ENCODE results near the gene ZFYVE21.

ZFYVE21 gene

DNA sequence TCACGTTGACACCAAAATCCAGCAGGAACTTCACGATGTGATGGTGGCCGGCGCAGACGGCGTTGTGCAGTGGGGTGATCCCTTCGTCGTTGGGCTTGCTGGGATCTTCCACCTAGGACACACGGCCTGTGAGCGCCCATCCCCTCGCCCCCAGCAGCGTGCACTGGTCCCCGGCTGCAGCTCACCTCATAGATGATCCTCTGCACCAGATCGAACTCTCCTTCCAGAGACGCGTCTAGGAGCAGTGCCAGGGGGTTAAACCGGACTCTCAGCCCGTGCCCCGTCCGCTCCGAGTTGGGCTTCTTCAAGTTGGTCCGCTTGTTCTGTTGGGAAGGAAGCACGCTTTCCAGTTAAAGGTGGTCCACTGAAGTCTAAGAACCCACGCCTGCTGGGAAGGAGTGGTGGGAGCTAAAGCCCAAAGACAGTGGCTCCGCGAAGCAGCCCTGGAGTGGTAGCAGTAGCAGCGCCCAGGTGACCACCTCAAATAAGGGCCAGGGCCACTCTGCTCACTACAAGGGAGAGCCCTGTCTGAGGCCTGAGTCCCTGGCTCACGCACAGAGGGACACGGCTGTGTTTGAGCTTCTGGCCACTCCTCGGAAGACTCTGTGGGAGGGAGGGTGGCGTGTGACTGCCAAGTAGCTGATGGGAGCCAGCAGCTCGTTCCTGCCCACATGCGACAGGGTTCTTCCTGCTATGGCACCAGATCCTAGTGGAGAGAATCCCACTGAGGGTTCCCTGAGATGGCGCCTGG, 23.3 kb downstream of the ZFYVE21 start:
- DNase-seq, result peak in 1 of 4 experiments; percentile 20

DNA sequence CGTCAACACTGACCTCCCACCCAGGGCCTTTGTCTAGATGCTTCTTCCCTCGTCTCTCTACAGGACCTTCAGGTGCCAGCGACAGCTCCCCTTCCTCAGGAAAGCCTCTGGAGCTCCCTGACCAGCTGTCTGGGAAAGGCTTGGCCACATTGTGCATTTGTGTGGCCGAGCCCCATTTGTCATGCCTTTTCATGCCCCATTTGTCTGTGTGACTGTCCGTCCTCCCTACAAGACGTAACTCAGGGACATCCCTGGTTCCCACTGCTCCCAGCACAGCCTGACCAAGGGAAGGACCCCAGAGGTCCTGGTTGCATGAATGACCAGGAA, 23.8 kb downstream of the ZFYVE21 start:
- no peak for DNase-seq

DNA sequence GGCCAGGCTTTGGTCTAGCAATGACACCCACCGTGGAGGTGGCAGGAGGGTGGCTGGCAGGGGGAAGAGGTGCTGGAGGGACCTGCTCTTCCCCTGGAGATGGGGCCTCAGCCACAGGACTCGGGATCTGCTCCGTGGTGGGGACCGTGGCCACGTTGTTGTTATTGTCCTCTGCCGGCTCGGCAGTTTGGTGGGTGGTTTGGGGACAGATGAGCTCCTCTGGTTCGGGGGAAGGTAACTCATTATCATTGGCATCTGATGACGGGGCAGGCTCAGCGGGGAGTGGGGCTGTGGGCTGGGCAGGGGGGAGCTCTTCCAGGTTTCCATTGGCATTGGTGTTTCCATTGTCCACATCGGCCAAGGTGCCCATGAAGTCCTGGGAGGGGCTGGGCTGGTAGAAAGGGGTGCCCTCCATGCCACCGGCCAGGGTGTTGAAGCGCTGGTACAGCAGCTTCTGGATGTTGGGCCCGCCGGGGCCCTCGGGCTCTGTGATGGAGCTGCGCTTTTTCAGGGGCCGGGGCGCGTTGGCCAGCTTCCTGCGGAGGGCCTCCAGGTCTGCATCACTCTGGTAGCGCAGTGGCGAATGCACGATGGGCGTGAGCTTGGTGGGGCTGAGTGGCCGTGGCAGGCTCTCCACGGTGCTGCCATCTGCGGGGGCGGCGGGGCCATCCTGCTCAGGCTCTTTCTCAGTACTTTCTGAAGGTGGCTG, 24.3 kb downstream of the ZFYVE21 start:
- no peak for DNase-seq

DNA sequence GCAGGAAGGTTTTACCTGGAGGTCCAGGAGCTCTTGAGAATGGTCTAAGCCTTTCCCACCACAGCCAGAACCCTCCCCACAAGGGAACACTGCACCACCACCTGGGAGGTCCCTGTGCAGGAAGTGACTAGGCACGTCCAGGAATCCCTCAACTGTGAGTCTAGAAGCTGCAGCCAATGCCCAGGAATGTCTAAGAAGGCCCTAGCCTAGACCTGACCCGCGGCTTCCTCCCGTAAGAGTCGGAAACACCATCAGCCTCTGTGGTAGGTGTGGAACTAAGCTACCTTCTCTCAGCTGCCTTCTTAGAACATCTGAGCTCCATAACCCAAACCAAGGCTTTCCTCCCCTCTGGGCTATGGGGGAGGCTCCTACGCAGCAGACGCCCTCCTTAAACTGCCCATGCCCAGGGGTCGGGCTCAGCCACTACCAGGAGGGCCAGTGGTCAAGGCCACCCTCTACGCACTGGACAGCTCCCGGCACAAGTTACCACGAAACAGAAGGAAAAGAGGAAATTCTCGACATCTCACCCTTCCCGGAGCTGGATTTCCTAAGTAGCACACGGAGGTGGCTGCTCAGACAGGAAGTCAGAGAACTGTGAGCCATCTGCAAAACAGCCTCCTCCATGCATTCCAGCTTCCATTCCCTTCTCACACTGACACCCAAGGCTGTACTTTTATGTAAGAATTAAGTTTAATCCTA, 25.5 kb downstream of the ZFYVE21 start:
- DNase-seq, result peak; percentile 32 to 64 (median 52)

DNA sequence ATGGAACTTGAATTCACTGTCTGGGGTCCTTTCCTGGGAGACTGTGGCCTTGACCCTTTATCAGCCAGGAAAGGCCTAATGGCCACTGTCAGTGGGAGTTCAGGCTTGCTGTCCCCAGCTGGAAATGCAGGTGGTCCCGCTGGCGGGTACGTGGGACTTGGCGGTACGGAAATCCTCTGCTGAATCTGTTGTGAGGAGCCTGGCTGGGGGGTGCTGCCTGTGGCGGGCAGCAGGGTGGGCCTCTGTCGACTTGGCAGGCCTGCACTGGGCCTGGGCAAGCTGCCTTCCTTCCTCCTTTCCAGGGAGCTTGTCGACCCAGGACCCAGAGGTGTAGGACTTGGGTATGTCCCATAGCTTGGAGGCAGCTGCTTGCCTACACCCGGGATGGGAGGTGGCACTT, 26.3 kb downstream of the ZFYVE21 start:
- DNase-seq, result no peak

DNA sequence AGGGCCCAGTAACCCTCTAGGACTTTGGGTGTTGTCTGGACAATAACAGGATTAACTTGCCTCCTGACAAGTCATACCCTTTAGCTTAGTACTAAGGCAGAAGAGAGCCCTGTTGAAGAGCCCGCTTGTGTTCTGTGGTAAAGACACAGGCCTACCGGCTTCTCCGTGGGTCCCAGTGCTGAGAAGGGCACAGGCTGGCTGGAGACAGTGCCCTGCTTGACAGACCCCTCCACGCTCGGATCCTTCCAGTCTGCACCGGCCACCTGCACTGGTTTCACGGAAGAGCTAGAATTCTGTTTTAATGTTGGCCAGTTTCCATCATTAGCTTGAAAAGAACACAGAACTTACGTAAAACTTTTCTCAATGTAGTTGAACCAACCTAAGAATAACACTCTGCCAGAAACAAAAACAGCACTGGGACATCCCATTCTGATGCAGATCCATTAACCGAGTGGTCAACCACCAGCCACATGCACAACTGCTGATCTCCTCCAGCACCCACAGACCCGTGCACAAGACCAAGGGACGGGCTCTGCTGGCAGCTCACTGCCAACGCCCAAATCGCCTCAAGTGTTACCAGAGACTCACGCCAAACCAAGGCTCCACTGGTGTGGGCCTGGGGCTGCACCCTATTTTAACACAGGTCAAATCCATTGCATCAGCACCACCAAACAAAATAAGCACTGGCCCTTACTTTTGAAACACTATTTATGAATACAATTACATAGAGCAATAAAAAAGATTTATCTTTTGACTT, 27.1 kb downstream of the ZFYVE21 start:
- no peak for DNase-seq

DNA sequence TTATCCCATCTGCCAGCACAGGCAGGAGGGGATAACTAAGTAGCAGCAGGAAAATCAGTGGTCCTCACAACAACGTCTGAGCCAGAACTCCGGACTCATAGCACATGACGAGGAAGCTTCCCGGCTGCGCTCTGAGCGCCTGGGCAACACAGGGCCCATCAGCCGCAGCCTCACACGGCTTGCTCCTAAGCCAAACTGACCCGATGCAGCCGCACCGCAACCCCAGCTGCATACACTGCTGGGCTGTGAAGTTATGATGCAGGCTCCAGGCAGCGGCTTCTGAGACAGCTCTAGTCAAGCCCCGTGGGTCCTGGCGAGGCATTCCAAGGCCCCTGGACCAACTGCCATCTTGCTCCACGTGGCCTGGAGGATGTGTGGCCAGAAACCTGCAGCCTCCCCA, 28.1 kb downstream of the ZFYVE21 start:
- no peak for DNase-seq

DNA sequence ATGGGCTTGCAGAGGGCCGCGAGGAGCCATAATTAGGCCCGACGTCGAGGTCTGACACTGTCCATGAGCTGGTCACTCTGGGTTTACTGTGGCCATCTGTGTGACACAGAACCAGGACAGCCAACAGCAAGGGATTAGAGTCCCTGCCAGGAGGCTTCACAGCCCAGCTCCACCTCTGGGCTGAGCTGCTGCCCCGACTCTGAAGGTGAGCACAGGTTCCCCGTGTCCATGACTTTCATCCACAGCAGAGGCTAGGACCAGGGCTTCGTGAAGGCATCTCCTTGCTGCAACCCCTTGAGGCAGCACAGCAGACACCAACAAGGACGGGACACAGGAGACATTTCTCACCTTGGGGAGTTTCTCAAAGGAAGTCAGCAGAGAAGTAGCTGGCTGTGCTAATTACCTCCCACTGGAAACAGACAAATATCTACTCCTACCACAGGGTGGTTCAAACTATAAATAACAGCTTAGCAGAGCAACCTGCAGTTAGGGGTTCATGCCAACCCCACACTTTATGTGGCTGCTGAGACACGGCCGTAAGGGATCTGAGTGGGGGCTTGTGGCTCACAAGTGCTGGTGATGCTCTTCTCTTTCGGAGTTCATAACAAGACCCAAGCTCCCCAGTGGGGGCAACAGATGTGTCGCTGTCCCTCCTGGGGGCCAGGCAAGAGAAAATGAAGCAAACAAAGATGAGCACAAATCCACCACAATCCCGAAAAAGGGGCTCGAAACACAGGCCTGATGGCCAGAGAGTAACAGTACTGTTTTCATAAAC, 29.2 kb downstream of the ZFYVE21 start:
- DNase-seq, result no peak

DNA sequence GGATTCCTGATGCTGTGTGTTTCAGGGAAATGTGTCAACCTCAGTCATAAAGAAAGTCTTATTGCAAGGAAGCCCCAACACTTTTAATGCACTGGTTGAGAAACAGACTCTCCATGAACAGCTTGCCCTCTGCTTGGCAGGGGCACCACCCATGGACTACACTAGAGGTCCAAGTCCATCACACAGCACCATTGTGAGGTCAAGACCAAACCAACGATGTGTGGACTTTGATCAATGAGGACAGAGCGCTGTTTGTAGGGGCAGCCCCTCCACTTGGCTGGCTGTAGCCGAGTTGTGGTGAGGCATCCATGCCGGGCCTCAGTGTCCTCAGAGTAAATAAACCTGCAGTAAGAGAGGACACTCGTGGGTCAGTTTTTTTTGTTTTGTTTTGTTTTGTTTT, 29.8 kb downstream of the ZFYVE21 start:
- DNase-seq, result no peak

DNA sequence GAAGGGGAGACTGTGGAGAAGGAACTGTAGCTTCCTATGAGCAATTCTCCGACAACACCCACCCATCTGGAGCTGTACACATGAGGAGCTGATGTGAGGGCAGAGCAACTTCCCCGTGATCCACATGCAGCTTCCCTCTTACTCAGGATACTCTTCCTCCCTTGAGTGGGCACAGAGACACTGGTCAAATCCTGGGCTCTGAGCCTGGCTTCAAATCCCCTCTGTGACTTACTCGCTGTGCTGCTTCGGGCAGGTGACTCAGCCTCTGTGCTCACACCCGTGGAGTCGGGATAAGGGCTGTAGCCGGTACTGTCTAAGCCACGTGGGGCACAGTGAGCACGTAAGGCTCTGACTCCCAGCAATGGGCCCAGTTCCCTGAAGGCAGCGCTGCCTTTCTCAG, 31.1 kb downstream of the ZFYVE21 start:
- DNase-seq, result peak; percentile 71 to 86 (median 83)

DNA sequence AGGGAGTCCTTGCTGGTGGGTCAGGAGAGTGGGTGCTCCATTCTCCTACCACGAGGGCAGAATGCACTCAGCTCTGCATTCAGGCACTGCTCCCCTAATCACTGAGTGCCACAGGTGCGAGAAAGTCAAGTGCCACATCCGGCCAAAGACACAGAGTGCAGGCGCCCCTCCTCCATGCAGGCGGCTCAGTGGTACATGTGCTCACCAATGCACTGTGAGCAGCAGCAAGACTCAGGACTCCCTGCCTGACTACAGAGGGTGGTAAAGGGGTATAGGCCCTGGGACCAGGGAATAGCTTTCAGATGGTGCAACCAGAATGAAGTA, 32.9 kb downstream of the ZFYVE21 start:
- no peak for DNase-seq

DNA sequence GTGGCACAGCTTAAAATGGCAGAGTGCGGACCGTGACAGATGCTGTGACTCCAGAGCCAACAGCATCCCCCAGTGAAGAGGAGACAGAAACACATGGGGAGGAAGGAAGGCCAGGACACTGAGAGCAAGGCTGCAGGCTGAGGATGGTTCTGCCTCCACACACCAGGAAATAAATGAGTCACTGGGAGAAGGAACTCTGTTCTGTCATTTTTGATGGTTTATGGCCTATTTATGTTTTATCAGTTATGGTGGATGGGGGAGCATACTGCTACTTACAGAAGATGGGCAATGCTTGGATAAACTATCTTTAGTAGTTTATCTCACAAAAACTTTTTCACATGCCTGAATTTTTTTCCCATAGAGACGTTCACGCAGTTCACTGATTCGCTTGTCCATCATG, 33.8 kb downstream of the ZFYVE21 start:
- peak in 1 of 4 experiments; percentile 11 for DNase-seq

DNA sequence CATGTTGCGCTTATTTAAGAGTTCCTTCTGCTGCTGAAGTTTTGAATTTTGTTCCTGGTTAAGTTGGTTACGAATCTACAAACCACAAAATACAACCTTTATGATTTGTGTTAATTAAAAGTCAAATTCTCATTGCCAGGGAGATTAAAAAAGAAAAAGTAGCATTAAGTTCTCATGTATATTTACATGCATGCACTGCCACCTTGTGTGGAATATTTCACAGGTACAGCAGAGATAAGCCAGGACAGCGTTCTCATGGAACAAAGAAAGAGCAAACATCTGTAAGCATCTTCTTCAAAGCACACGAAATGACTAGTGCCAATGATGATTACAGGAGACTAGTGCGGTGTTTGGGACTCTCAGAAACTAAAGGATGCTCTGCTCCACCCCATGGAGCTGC, 34.2 kb downstream of the ZFYVE21 start:
- DNase-seq, result no peak

DNA sequence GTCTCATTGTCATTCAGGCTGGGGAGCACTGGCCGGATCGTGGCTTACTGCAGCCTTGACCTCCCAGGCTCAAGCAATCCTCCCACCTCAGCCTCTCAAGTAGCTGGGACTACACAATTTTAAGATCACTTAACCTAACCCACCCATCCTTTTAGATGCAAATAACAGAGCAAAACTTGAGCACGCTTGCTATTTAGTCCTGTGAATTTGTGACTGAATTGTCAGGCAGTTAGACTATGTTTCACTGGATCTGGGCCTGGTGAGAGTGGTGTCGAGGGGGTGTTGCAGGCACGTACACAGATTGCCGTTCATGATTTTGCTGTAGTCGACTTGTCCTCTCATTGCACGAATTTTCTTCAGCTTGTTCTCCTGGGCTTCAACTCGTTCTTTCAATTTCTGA, 38.2 kb downstream of the ZFYVE21 start:
- DNase-seq, result no peak

DNA sequence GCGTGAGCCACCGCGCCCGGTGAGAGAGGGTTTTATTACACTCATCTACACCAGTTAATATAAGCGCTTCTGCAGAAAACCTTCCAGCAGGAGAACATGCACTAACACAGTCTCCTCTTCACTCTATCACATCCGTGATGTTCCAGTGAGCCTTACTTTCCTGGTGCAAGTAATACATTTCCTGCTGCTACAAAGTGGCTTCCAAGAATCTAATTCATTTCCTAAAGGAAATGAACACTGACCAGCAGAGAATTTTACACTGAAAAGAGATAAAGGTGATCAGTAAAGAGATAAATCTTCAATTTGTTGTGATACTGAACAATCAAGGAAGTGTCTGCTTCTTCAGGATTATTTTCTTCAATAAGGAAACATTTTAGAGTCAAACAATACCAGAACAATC, 39.5 kb downstream of the ZFYVE21 start:
- DNase-seq, result no peak

DNA sequence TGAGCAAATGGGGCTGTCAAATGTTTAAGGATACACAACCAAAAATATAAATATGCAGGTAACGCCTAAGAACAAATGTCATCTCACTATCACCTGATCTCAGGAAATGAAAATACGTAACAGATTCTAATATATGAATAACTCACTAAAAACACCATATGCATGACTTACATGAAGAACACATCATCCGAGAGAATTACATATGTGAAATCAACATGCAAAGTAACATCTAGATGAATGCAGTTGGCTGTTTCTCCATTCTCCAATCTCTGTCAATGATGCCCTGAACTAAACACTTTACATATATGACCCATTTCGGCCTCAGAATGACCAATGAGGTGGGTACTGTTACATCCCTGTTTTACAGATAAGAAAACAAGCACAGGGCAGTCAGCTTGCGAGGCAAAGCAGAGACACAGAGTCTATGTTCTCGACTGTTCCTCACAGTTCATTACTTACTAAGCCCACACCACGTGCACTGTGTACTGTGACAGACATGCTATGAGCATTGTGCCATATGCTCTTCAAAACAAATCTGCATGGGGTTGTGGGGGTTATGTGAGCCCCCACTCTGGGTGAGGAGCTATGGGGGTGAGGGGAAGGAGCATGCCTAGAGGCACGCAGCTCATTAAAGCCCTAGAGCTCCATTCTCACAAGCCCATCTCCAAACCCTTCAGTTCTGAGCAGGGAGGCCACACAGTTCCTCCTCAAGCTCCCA, 42.6 kb downstream of the ZFYVE21 start:
- DNase-seq, result no peak

DNA sequence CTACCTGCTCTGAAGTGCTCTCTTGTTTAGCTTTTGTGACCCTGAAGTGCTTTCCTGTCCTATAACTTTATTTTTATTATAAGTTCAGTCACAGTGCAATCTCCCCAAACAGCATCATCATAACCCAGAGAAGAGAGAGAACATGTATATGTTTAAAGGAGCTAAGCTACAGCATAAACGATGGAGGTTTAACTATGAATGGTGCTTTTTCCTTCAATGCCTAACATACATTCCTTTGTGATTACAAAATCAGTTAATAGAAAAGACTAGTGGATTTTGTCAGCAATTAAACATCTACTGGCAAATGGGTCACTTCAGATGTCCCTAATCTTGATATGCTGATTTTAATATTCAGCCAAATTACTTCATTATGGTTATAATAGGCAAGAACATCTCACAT, 46.4 kb downstream of the ZFYVE21 start:
- no peak for DNase-seq

DNA sequence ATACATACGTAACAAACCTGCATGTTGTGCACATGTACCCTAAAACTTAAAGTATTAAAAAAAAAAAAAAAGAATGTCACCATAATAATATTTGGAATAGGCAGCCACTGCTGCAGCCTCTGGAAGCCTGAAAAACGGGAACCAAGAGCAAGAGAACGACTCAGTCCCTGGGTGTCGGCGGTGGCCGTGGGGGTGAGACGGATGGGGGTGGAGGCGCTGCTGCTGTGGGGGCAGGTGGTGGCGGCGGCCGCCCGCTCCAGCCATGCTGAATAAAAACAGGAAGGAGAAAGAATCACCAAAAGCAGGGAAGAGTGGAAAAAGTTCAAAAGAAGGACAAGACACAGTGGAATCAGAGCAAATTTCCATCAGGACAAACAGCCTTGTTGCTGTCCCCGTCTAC, 46.9 kb downstream of the ZFYVE21 start:
- DNase-seq, result peak; percentile 12 to 58 (median 36)

DNA sequence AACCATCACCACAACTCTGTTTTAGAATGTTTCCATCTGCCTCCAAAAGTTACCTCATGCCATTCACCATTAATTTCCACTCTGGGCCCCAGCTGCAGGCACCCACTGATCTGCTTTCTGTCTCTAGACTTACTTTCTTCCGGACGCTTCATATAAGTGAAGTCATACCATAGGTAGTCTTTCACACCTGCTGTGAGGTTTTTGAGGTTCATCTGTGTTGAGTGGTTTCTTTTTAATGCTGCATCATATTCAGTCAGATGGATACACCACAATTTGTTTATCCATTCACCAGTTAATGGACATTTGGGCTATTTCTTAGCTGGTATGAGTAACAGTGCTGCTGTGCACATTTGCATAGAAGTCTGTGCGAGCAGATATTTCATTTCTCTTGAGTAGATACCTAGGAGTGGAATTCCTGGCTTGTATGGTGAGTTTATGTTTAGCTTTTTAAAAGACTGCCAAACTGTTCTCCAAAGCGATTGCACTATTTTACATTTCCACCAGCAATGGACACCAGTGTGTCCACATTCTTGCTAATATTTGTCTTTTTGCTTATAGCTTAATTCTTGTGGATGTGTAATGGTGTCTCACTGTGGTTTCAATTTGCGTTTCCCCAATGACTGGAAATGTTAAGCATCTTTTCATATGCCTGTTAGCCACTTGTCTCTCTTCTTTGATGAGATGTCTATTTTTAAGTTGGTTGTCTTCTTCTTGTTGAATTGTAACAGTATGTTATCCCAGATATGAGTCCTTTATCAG, 48.3 kb downstream of the ZFYVE21 start:
- no peak for DNase-seq

DNA sequence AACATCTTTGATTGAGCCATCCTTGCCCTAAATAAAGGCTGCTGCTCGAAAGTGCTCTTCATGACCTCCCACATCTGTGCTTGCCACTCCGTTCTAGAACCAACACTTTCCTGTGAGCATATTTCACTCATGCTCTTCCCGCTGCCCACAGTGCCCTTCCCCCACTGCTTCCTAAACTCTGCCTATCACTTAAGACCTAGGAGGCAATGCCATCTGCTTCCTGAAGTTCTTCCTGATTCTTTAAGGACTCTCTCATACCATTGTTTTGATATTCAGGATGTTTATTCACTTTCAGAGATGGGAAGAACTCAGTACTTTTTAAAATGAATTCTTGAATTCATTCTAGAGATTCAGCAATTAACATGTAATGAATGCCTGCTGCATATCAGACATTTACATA, 49.9 kb downstream of the ZFYVE21 start:
- no peak for DNase-seq

DNA sequence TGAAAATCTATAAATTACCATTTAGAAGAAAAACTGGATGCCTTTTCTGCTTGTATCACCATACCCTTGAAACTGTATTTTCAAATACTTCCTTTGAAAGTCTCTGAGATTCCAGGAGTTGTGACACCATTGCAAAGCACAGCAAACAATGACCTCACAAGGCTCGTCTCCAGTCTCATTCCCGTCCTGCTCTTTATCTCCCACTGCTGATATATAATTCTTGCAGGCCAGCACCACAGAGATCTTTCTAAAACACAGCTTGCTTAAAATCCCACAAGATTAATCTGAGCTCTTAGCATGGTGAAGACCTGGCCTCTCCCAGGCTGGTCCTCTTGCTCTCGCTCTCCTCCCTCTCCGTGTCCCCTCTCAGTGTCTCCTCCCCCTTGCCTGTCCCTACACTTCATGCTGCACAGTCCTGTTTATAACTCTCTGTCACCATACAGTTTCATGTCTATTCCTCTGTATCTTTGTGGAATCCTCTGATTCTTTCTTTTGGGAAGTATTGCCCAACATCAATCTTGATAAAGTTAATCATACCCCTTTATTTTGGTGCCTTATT, 51.8 kb downstream of the ZFYVE21 start:
- DNase-seq, result no peak

Measured in suppressor macrophage (primary cell).